Endothelial cell of umbilical vein (primary cell): Measurements from ENCODE around the gene SAMSN1. TPM values are rescaled to one million over a fixed set of nuclear protein-coding genes. Genes with fewer than 3 reads are reported as not detected.

Source experiments
- BruUV-seq: library from RNA; stranded (reverse); fragments of 400-500 nt; replicated peaks from 2 replicates; lab custom pipeline; 2021; lab: Mats Ljungman, UMichigan
- CTCF ChIA-PET: fragments of 300-600, 350-600 bp; sonication (Branson Sonifier 250); formaldehyde crosslinking; loops from one replicate; lab custom pipeline; 2021; ENCODE audit warnings: antibody characterized with exemption, inconsistent platforms; lab: Charles Lee
- POLR2A ChIA-PET: fragments of 300-600, 350-600 bp; sonication (Branson Sonifier 250); formaldehyde crosslinking; loops from one replicate; lab custom pipeline; 2021; ENCODE audit warnings: antibody characterized with exemption, inconsistent platforms; lab: Charles Lee
- DNase-seq: peaks from one replicate; pipeline ENCODE4 v3.0.0-alpha.2; 2011; ENCODE audit warnings: low read depth, low spot score
- FAIRE-seq: peaks from 2 replicates; lab custom pipeline; 2011; peaks lifted over from hg19 to GRCh38; lab: Jason Lieb, UNC
- H2AFZ ChIP-seq: 2 replicates; pipeline ENCODE4 v1.6.0; 2012; ENCODE audit warnings: low read depth, low read length, control low read depth, inconsistent platforms
- H3K27ac ChIP-seq: 2 replicates; pipeline ENCODE4 v1.5.1; 2011; ENCODE audit warnings: low read depth, mild to moderate bottlenecking, control low read depth, low read length, moderate library complexity; ENCODE audit not compliant: insufficient read depth
- H3K27me3 ChIP-seq, 2 experiments: 2 replicates each; pipeline versions ENCODE4 v1.6.0 to v1.6.1; 2011; ENCODE audit warnings: low read length in 2 of 2, mixed read lengths in 1 of 2; ENCODE audit not compliant: control insufficient read depth in 2 of 2, insufficient read depth in 2 of 2
- H3K36me3 ChIP-seq, 2 experiments: 2 replicates in 1 of 2; 3 replicates in 1 of 2; pipeline ENCODE4 v1.5.1; 2011; ENCODE audit warnings: low read length in 2 of 2, mild to moderate bottlenecking in 1 of 2, moderate library complexity in 1 of 2; ENCODE audit not compliant: control insufficient read depth in 2 of 2, insufficient read depth in 2 of 2; ENCODE audit errors: extremely low read depth in 1 of 2
- H3K4me1 ChIP-seq: 3 replicates; pipeline ENCODE4 v1.5.1; 2011; ENCODE audit warnings: mild to moderate bottlenecking, low read length; ENCODE audit not compliant: control insufficient read depth, insufficient read depth; ENCODE audit errors: extremely low read depth
- H3K4me2 ChIP-seq: 2 replicates; pipeline ENCODE4 v1.6.1; 2011; ENCODE audit warnings: low read length, control low read depth, mixed read lengths; ENCODE audit not compliant: insufficient read depth
- H3K4me3 ChIP-seq, 3 experiments: fragments of 200-600 bp in 1 of 3; sonication (generic), shearing (Covaris generic) in 1 of 3; replicated peaks in 1 of 3; 2 replicates each; pipeline ENCODE4 v1.5.1; 2011 to 2016; ENCODE audit warnings: control low read depth in 3 of 3, low read length in 3 of 3, mild to moderate bottlenecking in 2 of 3, inconsistent platforms in 1 of 3, low read depth in 1 of 3, moderate library complexity in 1 of 3; ENCODE audit not compliant: insufficient read depth in 1 of 3
- H3K79me2 ChIP-seq: 2 replicates; pipeline ENCODE4 v1.6.0; 2012; ENCODE audit warnings: low read length, inconsistent platforms; ENCODE audit not compliant: control insufficient read depth, insufficient read depth
- H3K9ac ChIP-seq: replicated peaks from 2 replicates; pipeline ENCODE3; 2011; ENCODE audit warnings: low read length, control low read depth; ENCODE audit not compliant: insufficient read depth; ENCODE audit errors: extremely low read depth
- H3K9me1 ChIP-seq: replicated peaks from 3 replicates; pipeline ENCODE4 v1.6.0; 2011; ENCODE audit warnings: mild to moderate bottlenecking, low read length; ENCODE audit not compliant: control insufficient read depth, insufficient read depth; ENCODE audit errors: extremely low read depth
- H3K9me3 ChIP-seq: replicated peaks from 2 replicates; pipeline ENCODE4 v1.5.1; 2012; ENCODE audit warnings: low read length, inconsistent platforms; ENCODE audit not compliant: control insufficient read depth, insufficient read depth
- H4K20me1 ChIP-seq: replicated peaks from 2 replicates; pipeline ENCODE3; 2011; ENCODE audit warnings: mild to moderate bottlenecking, low read length; ENCODE audit not compliant: control insufficient read depth, insufficient read depth; ENCODE audit errors: extremely low read depth
- EZH2 ChIP-seq: IDR thresholded peaks from 2 replicates; pipeline ENCODE4 v1.6.1; 2012; ENCODE audit warnings: borderline replicate concordance, low read depth, mild to moderate bottlenecking, moderate library complexity, low read length, inconsistent platforms; ENCODE audit not compliant: severe bottlenecking
- FOS ChIP-seq: IDR thresholded peaks from 2 replicates; pipeline ENCODE4 v1.6.1; 2011; ENCODE audit warnings: mild to moderate bottlenecking, low read length, moderate library complexity, borderline replicate concordance; ENCODE audit not compliant: insufficient read depth
- GATA2 ChIP-seq: IDR thresholded peaks from 2 replicates; pipeline ENCODE4 v1.7.0; 2011; ENCODE audit warnings: low read depth, mild to moderate bottlenecking, moderate library complexity, mixed read lengths, low read length; ENCODE audit not compliant: insufficient read length, insufficient read depth
- JUN ChIP-seq: IDR thresholded peaks from 2 replicates; pipeline ENCODE4 v1.6.1; 2011; ENCODE audit warnings: borderline replicate concordance, low read depth; ENCODE audit not compliant: insufficient read length, insufficient read depth
- MYC ChIP-seq: IDR thresholded peaks from one replicate; pipeline ENCODE4 v1.6.1; 2011; ENCODE audit warnings: mild to moderate bottlenecking, low read depth, low read length
- POLR2A ChIP-seq: IDR thresholded peaks from 2 replicates; pipeline ENCODE4 v1.6.1; 2012; ENCODE audit warnings: low read depth, mild to moderate bottlenecking, control low read depth, low read length
- POLR2AphosphoS5 ChIP-seq: IDR thresholded peaks from 2 replicates; pipeline ENCODE4 v1.6.1; 2012; ENCODE audit warnings: low read depth, mild to moderate bottlenecking, control low read depth, low read length, moderate library complexity; ENCODE audit not compliant: insufficient read depth
- dilution Hi-C: fragments of 300-500 bp; cut with MboI; formaldehyde crosslinking; loops from one replicate; pipeline ENCODE4 v1.15.0; 2019; ENCODE audit warnings: low sequenced_read_pairs; ENCODE audit not compliant: extremely low pct_ligation_motif_present
- intact Hi-C: fragments of 100-400 bp; cut with micrococcal nuclease; formaldehyde crosslinking; loops from one replicate; pipeline ENCODE4 v1.10.0; 2022
- polyA plus RNA-seq, 4 experiments: library from polyadenylated mRNA; depleted of rRNA in 3 of 4; stranded (reverse) in 3 of 4; unstranded in 1 of 4; fragments of >200 nt; gene quantifications; 2 replicates each; pipeline versions ENCODE4 v1.2.1 to v1.2.3, GENCODE V29; 2011 to 2012; ENCODE audit warnings: missing spikeins in 1 of 4
- total RNA-seq: library from RNA; stranded (reverse); gene quantifications from 2 replicates; pipeline ENCODE4 v1.2.3, GENCODE V29; 2021
- TF ChIP-seq, protein P1 (sequence below): IDR thresholded peaks from 2 replicates; pipeline ENCODE4 v1.6.1; 2011; ENCODE audit not compliant: insufficient read depth, insufficient read length
- TF ChIP-seq, protein P2 (sequence below), 2 donors: IDR thresholded peaks; 1 replicate in 1 of 2; 2 replicates in 1 of 2; pipeline ENCODE4 v1.5.1; 2011; ENCODE audit warnings: low read length in 2 of 2, mild to moderate bottlenecking in 2 of 2, moderate library complexity in 2 of 2, control low read depth in 1 of 2, inconsistent platforms in 1 of 2, low read depth in 1 of 2; ENCODE audit not compliant: insufficient read depth in 1 of 2; ENCODE audit errors: extremely low read depth in 1 of 2

The SAMSN1 gene
- total and polyA plus RNA-seq, 2 donors (not counting 3 experiments of a cell fraction or from before 2014, with no cell fraction given): 2.5 to 5.3 TPM

DNA sequence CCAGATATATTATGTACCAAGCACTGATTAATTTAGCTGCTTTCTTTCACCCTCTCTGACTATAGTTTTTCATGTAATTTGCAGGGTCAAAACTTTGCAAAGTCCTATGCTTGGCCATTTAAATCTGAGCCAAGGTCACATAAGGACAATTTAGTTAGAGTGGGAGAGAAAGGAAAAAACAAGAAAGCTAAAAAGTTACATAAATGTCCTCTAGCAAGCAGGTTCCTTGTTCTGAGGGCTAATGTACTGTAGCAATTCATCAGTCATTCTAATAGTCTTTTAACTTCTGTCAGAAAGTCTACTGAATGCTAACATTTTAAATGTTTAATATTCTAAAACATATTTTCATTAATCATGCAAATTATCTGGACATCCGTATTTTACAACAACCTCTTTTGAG lies 68.3 kb downstream of the SAMSN1 start:
- POLR2A ChIA-PET: no interaction called here
- H3K9ac ChIP-seq: no peak overlapping the region
- no peaks in the 10 kb centered on the region for H3K9me1 ChIP-seq
- no peak overlapping the region for H2AFZ ChIP-seq
- FAIRE-seq (no peak), DNase-seq (no peak)
- TF ChIP-seq MYC: no peak
- no peaks in the 10 kb centered on the region for H4K20me1 ChIP-seq
- H3K9me3 ChIP-seq: no peaks in the 10 kb centered on the region
- peaks cover 7% of the 10 kb centered on the region for H3K4me1 ChIP-seq
- dilution Hi-C loops: no loop called here
- H3K4me3 ChIP-seq: no peak overlapping the region
- no TSS peak for BruUV-seq
- CTCF ChIA-PET: no interaction called here
- no peak overlapping the region for H3K27ac ChIP-seq
- H3K79me2 ChIP-seq: no peaks in the 10 kb centered on the region
- no peaks in the 10 kb centered on the region for H3K27me3 ChIP-seq
- H3K36me3 ChIP-seq: no peaks in the 10 kb centered on the region
- no peak overlapping the region for H3K4me2 ChIP-seq
- intact Hi-C loops: no loop called here

DNA sequence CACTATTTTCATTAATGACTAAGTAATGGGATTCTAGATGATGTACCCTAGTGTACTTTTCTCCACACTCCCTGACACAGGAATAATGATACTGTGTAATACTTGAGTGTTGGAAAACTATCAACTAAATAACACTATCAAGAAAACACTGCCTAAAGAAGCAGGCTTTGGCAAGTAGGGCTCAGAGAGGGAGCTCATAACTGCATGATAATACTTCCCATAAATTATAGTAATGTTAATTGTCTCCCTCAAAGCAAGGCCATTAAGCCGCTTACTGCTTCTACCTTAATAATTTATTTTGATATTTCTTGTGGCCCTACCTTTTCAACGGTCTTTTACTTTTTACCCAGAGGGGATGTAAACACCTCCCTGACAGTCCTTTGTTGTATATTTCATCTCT lies 69.0 kb downstream of the SAMSN1 start:
- no TSS peak for BruUV-seq
- no peaks in the 10 kb centered on the region for H3K9me3 ChIP-seq
- DNase-seq (no peak), FAIRE-seq (no peak)
- intact Hi-C loops (no loop called here), dilution Hi-C loops (no loop called here)
- no peaks in the 10 kb centered on the region for H3K36me3 ChIP-seq
- no peak overlapping the region for H3K27ac ChIP-seq
- no peak overlapping the region for H3K4me2 ChIP-seq
- no peak overlapping the region for H2AFZ ChIP-seq
- no peaks in the 10 kb centered on the region for H3K9me1 ChIP-seq
- no peak for TF ChIP-seq MYC
- TF ChIP-seq GATA2: no peak
- no peak for TF ChIP-seq FOS
- TF ChIP-seq EZH2: no peak
- TF ChIP-seq POLR2AphosphoS5: no peak
- no peak for TF ChIP-seq JUN
- no peak for TF ChIP-seq POLR2A
- TF ChIP-seq, protein P1, sequence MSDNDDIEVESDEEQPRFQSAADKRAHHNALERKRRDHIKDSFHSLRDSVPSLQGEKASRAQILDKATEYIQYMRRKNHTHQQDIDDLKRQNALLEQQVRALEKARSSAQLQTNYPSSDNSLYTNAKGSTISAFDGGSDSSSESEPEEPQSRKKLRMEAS: no peak
- TF ChIP-seq, protein P2, sequence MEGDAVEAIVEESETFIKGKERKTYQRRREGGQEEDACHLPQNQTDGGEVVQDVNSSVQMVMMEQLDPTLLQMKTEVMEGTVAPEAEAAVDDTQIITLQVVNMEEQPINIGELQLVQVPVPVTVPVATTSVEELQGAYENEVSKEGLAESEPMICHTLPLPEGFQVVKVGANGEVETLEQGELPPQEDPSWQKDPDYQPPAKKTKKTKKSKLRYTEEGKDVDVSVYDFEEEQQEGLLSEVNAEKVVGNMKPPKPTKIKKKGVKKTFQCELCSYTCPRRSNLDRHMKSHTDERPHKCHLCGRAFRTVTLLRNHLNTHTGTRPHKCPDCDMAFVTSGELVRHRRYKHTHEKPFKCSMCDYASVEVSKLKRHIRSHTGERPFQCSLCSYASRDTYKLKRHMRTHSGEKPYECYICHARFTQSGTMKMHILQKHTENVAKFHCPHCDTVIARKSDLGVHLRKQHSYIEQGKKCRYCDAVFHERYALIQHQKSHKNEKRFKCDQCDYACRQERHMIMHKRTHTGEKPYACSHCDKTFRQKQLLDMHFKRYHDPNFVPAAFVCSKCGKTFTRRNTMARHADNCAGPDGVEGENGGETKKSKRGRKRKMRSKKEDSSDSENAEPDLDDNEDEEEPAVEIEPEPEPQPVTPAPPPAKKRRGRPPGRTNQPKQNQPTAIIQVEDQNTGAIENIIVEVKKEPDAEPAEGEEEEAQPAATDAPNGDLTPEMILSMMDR (IDR thresholded peaks at IDR 0.05; ENCODE audit: extremely low read depth in 1 of 2, insufficient read depth in 1 of 2, low read depth in 1 of 2, low read length in 2 of 2): no peak
- ChIA-PET CTCF (no interaction called here), POLR2A (no interaction called here)
- no peaks in the 10 kb centered on the region for H4K20me1 ChIP-seq
- H3K9ac ChIP-seq: no peak overlapping the region
- peaks cover 7% of the 10 kb centered on the region for H3K4me1 ChIP-seq
- no peaks in the 10 kb centered on the region for H3K27me3 ChIP-seq
- no peak overlapping the region for H3K4me3 ChIP-seq
- H3K79me2 ChIP-seq: no peaks in the 10 kb centered on the region
